HEK293T (cell line): ENCODE results near the gene GRAMD1B.

Experiments used
- ARNT ChIP-seq: fragments of 450-650 bp; IDR thresholded peaks from 2 replicates; pipeline ENCODE4 v1.6.1; 2017; ENCODE audit warnings: mild to moderate bottlenecking
- BHLHE40 ChIP-seq: fragments of 450-650 bp; IDR thresholded peaks from 2 replicates; pipeline ENCODE4 v1.6.1; 2016; ENCODE audit warnings: mild to moderate bottlenecking, moderate library complexity, borderline replicate concordance
- CTBP1 ChIP-seq: fragments of 450-650 bp; IDR thresholded peaks from 2 replicates; pipeline ENCODE4 v1.6.1; 2016; ENCODE audit warnings: borderline replicate concordance
- FOXK2 ChIP-seq: fragments of 450-650 bp; IDR thresholded peaks from 2 replicates; pipeline ENCODE4 v1.6.1; 2016; ENCODE audit warnings: mild to moderate bottlenecking
- FOXM1 ChIP-seq: fragments of 450-650 bp; IDR thresholded peaks from 2 replicates; pipeline ENCODE4 v1.6.1; 2017; ENCODE audit warnings: mild to moderate bottlenecking, borderline replicate concordance
- LEF1 ChIP-seq: fragments of 450-650 bp; IDR thresholded peaks from 2 replicates; pipeline ENCODE4 v1.6.1; 2017; ENCODE audit warnings: mild to moderate bottlenecking, borderline replicate concordance
- NFRKB ChIP-seq: fragments of 450-650 bp; IDR thresholded peaks from 2 replicates; pipeline ENCODE4 v1.6.1; 2016; ENCODE audit warnings: mild to moderate bottlenecking, moderate library complexity
- PKNOX1 ChIP-seq: fragments of 450-650 bp; IDR thresholded peaks from 2 replicates; pipeline ENCODE4 v1.6.1; 2016
- SP1 ChIP-seq: fragments of 450-650 bp; IDR thresholded peaks from 2 replicates; pipeline ENCODE4 v1.6.1; 2017
- SUZ12 ChIP-seq: fragments of 450-650 bp; IDR thresholded peaks from 2 replicates; pipeline ENCODE4 v1.6.1; 2016; ENCODE audit warnings: mild to moderate bottlenecking
- ZNF384 ChIP-seq: fragments of 450-650 bp; IDR thresholded peaks from 2 replicates; pipeline ENCODE4 v1.6.1; 2016

DNA sequence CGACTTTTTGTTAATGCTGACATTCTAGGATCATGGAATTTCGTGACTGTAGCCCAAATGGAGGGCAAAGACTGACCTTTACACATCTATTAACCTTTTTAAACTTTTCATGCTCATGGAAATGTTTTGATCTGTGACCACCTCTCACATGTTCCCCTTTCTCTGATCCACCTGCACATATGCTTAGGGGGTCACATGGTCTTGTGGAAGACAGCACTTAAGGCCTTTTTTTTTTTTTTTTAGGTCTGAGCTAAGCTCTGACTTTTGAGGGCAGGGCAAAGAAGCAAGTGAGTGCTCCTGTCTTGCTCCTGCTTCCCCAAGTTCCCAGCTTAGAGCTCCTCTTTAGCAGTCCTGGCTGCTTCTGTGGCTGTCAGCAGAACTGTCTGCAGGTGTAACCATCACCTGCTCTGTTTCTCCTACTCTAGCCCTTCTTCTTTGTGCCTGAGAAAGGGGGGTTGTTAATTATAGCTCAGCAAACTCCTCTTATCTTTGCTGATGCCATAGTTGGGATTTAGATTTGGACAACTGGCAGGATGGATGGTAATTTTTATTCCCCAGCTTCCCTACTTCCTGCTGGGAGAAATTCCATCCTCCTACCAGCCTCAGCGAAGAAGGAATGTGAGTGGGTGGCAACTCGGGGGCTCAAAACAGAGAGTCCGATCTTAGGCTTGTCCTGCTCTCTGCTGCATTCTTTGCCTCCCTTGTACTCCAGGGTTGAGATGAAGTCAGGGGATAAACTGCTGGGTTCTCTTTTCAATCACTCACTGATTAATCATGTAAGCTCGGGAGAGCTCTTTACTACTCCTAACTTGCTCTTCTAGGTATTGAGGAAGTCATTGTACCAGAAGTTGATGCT is 64.4 kb downstream of the GRAMD1B start:
- no peak for TF ChIP-seq PKNOX1
- no peak for TF ChIP-seq BHLHE40
- no peak for TF ChIP-seq CTBP1
- no peak for TF ChIP-seq FOXM1
- no peak for TF ChIP-seq SUZ12
- no peak for TF ChIP-seq SP1
- TF ChIP-seq LEF1 = no peak
- TF ChIP-seq NFRKB = no peak
- no peak for TF ChIP-seq FOXK2
- TF ChIP-seq ZNF384 = no peak
- no peak for TF ChIP-seq ARNT
